Measurements from ENCODE around the gene CYYR1. TPM values are rescaled to one million over a fixed set of nuclear protein-coding genes. Genes with fewer than 3 reads are reported as not detected.

CYYR1 gene
- total RNA-seq, 6 donors from 2014 or later: 5.2 to 44.6 (median 11.9) TPM

GRCh38 chr21:26432410-26432809 lies 140.7 kb downstream of the CYYR1 start:
- WGBS, 2 donors: 70 to 77% methylated on average over 5 of the region's 5 CpGs
- no peaks in the 10 kb centered on the region for H3K9me3 ChIP-seq
- no peak overlapping the region for H3K27ac ChIP-seq
- TF ChIP-seq CTCF (IDR thresholded peaks at IDR 0.05) (no peak), POLR2A (IDR thresholded peaks at IDR 0.05) (no peak), EP300 (IDR thresholded peaks at IDR 0.05) (no peak), POLR2AphosphoS5 (IDR thresholded peaks at IDR 0.05) (no peak)
- H3K4me3 ChIP-seq: no peak overlapping the region
- DNase-seq (no peak), ATAC-seq (ENCODE audit: low FRiP score in 2 of 2) (no peak)
- H3K4me1 ChIP-seq: no peaks in the 10 kb centered on the region
- no peaks in the 10 kb centered on the region for H3K36me3 ChIP-seq
- no peaks in the 10 kb centered on the region for H3K27me3 ChIP-seq

GRCh38 chr21:26425576-26425975 lies 147.5 kb downstream of the CYYR1 start:
- Histone ChIP-seq H3K36me3 (no peaks in the 10 kb centered on the region), H3K27ac (no peak overlapping the region), H3K4me1 (no peaks in the 10 kb centered on the region), H3K9me3 (no peaks in the 10 kb centered on the region), H3K4me3 (no peak overlapping the region), H3K27me3 (no peaks in the 10 kb centered on the region)
- DNase-seq (no peak), ATAC-seq (ENCODE audit: low FRiP score in 2 of 2) (no peak)
- TF ChIP-seq CTCF (IDR thresholded peaks at IDR 0.05): no peak
- no peak for TF ChIP-seq EP300 (IDR thresholded peaks at IDR 0.05)
- TF ChIP-seq POLR2AphosphoS5 (IDR thresholded peaks at IDR 0.05): no peak
- TF ChIP-seq POLR2A (IDR thresholded peaks at IDR 0.05): no peak
- WGBS, 2 donors: 95 to 96% methylated on average over 3 of the region's 3 CpGs

DNA sequence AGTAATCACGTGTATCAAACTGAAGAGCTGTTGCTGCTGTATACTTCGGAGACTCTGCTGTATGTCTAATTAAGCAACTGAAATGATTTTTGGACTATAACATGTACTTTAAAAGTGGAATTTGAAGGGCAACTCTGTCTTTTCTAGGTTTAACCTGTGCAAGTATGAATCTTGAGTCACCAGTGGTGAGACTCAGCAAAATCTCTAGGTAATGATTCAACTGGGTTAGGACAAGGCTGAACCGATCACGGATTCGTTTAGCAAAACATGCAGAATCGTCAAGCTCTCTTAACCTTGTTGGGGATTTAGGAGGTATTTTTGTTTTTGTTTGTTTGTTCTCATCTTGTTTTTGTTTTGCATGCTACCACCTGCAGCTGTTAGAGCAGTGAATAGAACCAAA lies 149.6 kb downstream of the CYYR1 start:
- H3K27me3 ChIP-seq: no peaks in the 10 kb centered on the region
- no peak overlapping the region for H3K4me3 ChIP-seq
- DNase-seq: no peak
- H3K9me3 ChIP-seq: no peaks in the 10 kb centered on the region
- TF ChIP-seq CTCF (IDR thresholded peaks at IDR 0.05) (no peak), POLR2AphosphoS5 (IDR thresholded peaks at IDR 0.05) (no peak), EP300 (IDR thresholded peaks at IDR 0.05) (no peak), POLR2A (IDR thresholded peaks at IDR 0.05) (no peak)
- H3K4me1 ChIP-seq: no peaks in the 10 kb centered on the region
- WGBS, 2 donors: 86 to 91% methylated on average over 6 of the region's 6 CpGs
- no peak for ATAC-seq (ENCODE audit: low FRiP score in 2 of 2)
- no peak overlapping the region for H3K27ac ChIP-seq
- H3K36me3 ChIP-seq: no peaks in the 10 kb centered on the region

GRCh38 chr21:26422706-26423105 lies 150.4 kb downstream of the CYYR1 start:
- TF ChIP-seq POLR2A (IDR thresholded peaks at IDR 0.05): no peak
- no peak for TF ChIP-seq POLR2AphosphoS5 (IDR thresholded peaks at IDR 0.05)
- no peak for TF ChIP-seq CTCF (IDR thresholded peaks at IDR 0.05)
- no peak for TF ChIP-seq EP300 (IDR thresholded peaks at IDR 0.05)
- Histone ChIP-seq H3K27me3 (no peaks in the 10 kb centered on the region), H3K4me3 (no peak overlapping the region), H3K36me3 (no peaks in the 10 kb centered on the region), H3K27ac (no peak overlapping the region), H3K9me3 (no peaks in the 10 kb centered on the region), H3K4me1 (no peaks in the 10 kb centered on the region)
- ATAC-seq (ENCODE audit: low FRiP score in 2 of 2) (no peak), DNase-seq (no peak)
- 71 to 87% methylated on average over 4 of the region's 4 CpGs for WGBS, 2 donors

DNA sequence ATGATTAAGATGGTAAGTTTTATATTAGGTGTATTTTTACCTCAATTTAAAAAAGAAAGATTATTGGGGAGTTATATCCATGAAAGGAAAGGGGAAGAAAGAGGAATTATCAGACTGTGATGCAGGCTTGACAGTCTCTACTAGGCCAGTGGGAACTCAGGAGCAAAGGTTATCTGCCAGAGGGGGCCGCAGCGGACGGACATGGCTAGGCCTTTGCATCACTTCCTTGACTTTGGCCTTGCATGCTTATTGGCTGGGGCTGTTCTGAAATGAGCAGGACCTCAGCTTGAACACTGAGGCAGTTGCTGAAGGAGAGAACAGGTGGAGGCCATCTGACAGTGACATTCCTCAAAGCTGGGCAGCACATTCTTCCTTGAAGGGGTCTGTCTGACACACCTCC lies 150.9 kb downstream of the CYYR1 start:
- Histone ChIP-seq H3K4me1 (no peaks in the 10 kb centered on the region), H3K27ac (no peak overlapping the region), H3K27me3 (no peaks in the 10 kb centered on the region), H3K36me3 (no peaks in the 10 kb centered on the region), H3K4me3 (no peak overlapping the region), H3K9me3 (no peaks in the 10 kb centered on the region)
- DNase-seq (no peak), ATAC-seq (ENCODE audit: low FRiP score in 2 of 2) (no peak)
- 81 to 86% methylated on average over 3 of the region's 3 CpGs for WGBS, 2 donors
- TF ChIP-seq POLR2A (IDR thresholded peaks at IDR 0.05): no peak

Data from upper lobe of left lung (tissue), 6 donors.